KOPT-K1 (cell line): ENCODE data around the gene TULP1.

ENCODE experiments used
- H3K27ac ChIP-seq: fragments of 200-600 bp; sonication (generic); 2 replicates; pipeline ENCODE4 v1.5.1; 2016; ENCODE audit warnings: antibody characterized with exemption, mild to moderate bottlenecking, low read depth, low read length; ENCODE audit not compliant: poor library complexity, severe bottlenecking
- H3K36me3 ChIP-seq: fragments of 200-600 bp; sonication (generic); 2 replicates; pipeline ENCODE4 v1.5.1; 2017; ENCODE audit warnings: antibody characterized with exemption, mild to moderate bottlenecking, low read length, moderate library complexity; ENCODE audit not compliant: insufficient read depth
- H3K9me3 ChIP-seq: fragments of 200-600 bp; sonication (generic); 2 replicates; pipeline ENCODE4 v1.5.1; 2017; ENCODE audit warnings: antibody characterized with exemption, low read length, mild to moderate bottlenecking; ENCODE audit not compliant: insufficient read depth, poor library complexity, severe bottlenecking

TULP1 gene

GRCh38 chr6:35511562-35511941, 1.1 kb downstream of the TULP1 start:
- Histone ChIP-seq H3K36me3 (no peaks in the 10 kb centered on the region), H3K9me3 (no peaks in the 10 kb centered on the region), H3K27ac (no peak overlapping the region)

- Histone ChIP-seq H3K9me3 (no peaks in the 10 kb centered on the region), H3K27ac (no peak overlapping the region), H3K36me3 (no peaks in the 10 kb centered on the region)
Observed at GRCh38 chr6:35510916-35511561, 1.7 kb downstream of the TULP1 start.

- H3K9me3 ChIP-seq, result no peaks in the 10 kb centered on the region
- no peaks in the 10 kb centered on the region for H3K36me3 ChIP-seq
- H3K27ac ChIP-seq, result no peak overlapping the region
Observed at GRCh38 chr6:35508542-35508941, 4.2 kb downstream of the TULP1 start.

- Histone ChIP-seq H3K36me3 (no peaks in the 10 kb centered on the region), H3K9me3 (no peaks in the 10 kb centered on the region), H3K27ac (no peak overlapping the region)
Observed at GRCh38 chr6:35508027-35508426, 4.7 kb downstream of the TULP1 start.

GRCh38 chr6:35507221-35507620, 5.5 kb downstream of the TULP1 start:
- Histone ChIP-seq H3K9me3 (no peaks in the 10 kb centered on the region), H3K36me3 (no peaks in the 10 kb centered on the region), H3K27ac (no peak overlapping the region)

- no peaks in the 10 kb centered on the region for H3K36me3 ChIP-seq
- H3K9me3 ChIP-seq, result no peaks in the 10 kb centered on the region
Observed at GRCh38 chr6:35506536-35506935, 6.2 kb downstream of the TULP1 start.

GRCh38 chr6:35505999-35506412, 6.7 kb downstream of the TULP1 start:
- Histone ChIP-seq H3K36me3 (no peaks in the 10 kb centered on the region), H3K27ac (no peak overlapping the region), H3K9me3 (no peaks in the 10 kb centered on the region)

More at GRCh38 chr6:35506536-35506935, 6.2 kb downstream of the TULP1 start:
- no peak overlapping the region for H3K27ac ChIP-seq

- Histone ChIP-seq H3K36me3 (no peaks in the 10 kb centered on the region), H3K9me3 (no peaks in the 10 kb centered on the region), H3K27ac (no peak overlapping the region)
Observed at GRCh38 chr6:35503534-35503933, 9.2 kb downstream of the TULP1 start.

- H3K36me3 ChIP-seq, result no peaks in the 10 kb centered on the region
- no peaks in the 10 kb centered on the region for H3K9me3 ChIP-seq
- H3K27ac ChIP-seq, result no peak overlapping the region
Observed at GRCh38 chr6:35501784-35502183, 10.9 kb downstream of the TULP1 start.

GRCh38 chr6:35500782-35501181, 11.9 kb downstream of the TULP1 start:
- Histone ChIP-seq H3K9me3 (no peaks in the 10 kb centered on the region), H3K36me3 (no peaks in the 10 kb centered on the region), H3K27ac (no peak overlapping the region)

- H3K36me3 ChIP-seq, result no peaks in the 10 kb centered on the region
- no peaks in the 10 kb centered on the region for H3K9me3 ChIP-seq
- H3K27ac ChIP-seq, result no peak overlapping the region
Observed at GRCh38 chr6:35499372-35499771, 13.3 kb downstream of the TULP1 start.

- Histone ChIP-seq H3K9me3 (no peaks in the 10 kb centered on the region), H3K36me3 (no peaks in the 10 kb centered on the region), H3K27ac (no peak overlapping the region)
Observed at GRCh38 chr6:35498422-35499067, 14.2 kb downstream of the TULP1 start.

- Histone ChIP-seq H3K36me3 (no peaks in the 10 kb centered on the region), H3K9me3 (no peaks in the 10 kb centered on the region), H3K27ac (peak overlapping the region; percentile 27)
Observed at GRCh38 chr6:35497571-35498421, 14.9 kb downstream of the TULP1 start.

GRCh38 chr6:35496841-35497570, 15.7 kb downstream of the TULP1 start, which contains the start of gene TEAD3:
TSS of gene TEAD3 (minus strand) at chr6:35497079.
- Histone ChIP-seq H3K9me3 (no peaks in the 10 kb centered on the region), H3K27ac (peak within 1 kb of the TSS; percentile 27)

More at GRCh38 chr6:35496841-35497570, 15.7 kb downstream of the TULP1 start, which contains the start of gene TEAD3:
- no peaks in the 10 kb centered on the region for H3K36me3 ChIP-seq
